GM19452 (cell line): ENCODE measurements around the gene MATK.
"Not testable (repeated sequence)": the region's sequence is repeated elsewhere in the genome, so short reads cannot be mapped to it uniquely, and the experiment has no call there.

Experiments used
- ATAC-seq: cut with Tn5 transposase; IDR thresholded peaks from one replicate; pipeline ENCODE4 v1.9.1; 2021; ENCODE audit not compliant: unreplicated experiment

MATK gene

GRCh38 chr19:3816566-3817218 is 30.5 kb upstream of the MATK start:
- no peak for ATAC-seq

DNA sequence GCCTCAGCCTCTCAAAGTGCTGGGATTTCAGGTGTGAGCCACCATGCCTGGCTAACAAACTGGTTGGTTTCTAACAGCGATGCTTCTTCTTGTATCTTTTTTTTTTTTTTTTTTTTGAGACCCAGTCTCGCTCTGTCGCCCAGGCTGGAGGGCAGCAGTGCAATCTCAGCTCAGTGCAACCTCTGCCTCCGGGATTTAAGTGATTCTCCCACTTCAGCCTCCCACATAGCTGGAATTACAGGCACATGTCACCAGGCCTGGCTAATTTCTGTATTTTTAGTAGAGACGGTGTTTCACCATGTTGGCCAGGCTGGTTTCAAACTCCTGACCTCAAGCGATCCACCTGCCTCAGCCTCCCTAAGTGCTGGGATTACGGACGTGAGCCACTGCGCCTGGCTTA is 30.0 kb upstream of the MATK start:
- not testable (repeated sequence) for ATAC-seq

DNA sequence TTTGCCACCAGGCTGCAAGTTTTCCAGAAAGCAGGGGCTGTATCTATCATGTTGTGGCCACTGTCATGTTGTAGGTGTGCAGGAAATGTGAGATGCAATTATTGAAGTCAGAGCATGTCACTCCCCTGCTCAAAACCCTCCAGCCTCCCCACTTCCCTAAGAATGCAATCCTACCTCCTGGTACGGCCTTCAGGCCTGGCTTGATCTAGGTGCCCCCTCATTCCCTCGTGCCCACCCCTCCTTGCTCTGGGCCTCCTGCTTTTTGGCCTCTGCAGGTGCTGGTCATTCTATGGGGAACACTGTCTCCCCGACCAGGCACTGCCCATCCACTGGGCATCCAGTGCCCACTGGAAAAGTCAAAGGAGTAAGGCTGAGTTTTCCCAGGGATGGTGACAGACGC is 28.5 kb upstream of the MATK start:
- ATAC-seq = no peak

DNA sequence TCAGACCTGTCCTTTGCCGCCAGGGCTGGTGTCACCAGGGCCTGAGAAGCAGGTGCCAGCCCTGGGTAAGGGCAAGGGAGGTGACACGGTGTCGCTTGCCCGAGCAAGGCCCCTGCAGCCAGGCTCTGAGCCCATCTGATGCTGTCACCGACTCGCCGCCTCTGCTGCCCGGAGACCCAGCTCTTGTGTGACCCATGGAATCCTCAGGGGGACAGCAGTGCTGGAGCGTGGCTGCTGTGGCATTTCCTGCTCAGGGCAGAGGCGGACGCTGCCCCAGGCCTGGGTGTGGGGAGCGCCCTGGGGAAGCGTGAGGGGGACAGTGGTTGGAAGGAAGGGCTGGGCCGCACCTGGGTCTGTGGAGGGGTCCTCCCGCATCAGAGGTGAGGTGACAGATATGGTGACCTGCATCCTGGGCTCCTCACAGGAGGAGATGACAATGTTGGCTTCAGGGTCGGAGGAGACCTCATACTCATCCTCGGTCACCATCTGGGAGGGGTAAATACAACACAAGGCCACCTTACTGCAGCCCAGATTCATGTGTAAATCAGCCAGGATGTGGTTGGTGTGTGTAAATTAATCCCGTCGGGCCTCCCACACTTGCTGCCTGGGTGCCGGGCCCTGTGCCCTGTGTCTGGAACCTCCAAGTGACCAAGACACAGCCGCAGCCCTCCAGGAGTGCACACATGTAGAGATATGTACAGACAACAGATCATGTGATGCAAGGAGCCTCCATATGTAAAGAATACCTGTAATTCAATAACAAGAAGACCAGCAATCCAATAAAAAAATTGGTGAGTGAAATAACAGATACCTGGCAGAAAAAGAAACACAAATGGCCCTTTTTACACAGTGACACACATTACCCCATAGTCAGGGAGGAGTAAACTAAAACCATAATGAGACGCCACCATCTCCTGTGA is 27.6 kb upstream of the MATK start:
- ATAC-seq = no peak

DNA sequence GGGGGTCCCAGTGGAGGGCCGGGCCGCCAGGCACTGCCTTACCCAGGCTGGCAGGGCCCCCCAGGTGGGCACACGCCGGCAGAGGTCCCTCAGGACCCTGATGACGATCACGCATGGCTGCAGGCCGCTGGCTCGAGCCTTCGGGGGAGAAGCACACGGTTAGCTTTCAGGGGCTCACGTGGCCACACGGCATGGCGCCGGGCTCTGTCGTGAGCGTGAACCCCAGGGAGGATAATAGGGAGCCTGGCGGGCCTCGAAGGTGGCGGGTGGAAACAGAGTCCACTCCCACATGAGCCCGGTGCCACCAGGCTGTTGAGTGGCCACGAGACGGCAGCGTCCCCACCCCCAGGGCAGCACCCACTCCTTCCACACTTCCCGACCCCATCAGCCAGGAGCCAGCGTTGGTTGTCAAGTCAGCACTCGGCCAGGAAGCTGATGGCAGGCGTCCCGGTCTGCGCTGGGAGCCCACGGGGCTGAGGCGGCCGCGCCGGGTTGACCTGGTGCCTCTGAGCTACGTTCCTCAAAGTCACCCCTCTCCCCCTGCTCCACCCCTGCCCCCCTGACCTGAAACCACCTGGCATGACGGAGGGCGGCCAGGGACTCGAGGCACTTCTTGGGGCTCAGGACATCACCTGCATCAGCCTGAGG is 24.7 kb upstream of the MATK start:
- no peak for ATAC-seq

- no peak for ATAC-seq
Measured at GRCh38 chr19:3809881-3810707, 23.9 kb upstream of the MATK start.

GRCh38 chr19:3808420-3809143 is 22.4 kb upstream of the MATK start:
- no peak for ATAC-seq

DNA sequence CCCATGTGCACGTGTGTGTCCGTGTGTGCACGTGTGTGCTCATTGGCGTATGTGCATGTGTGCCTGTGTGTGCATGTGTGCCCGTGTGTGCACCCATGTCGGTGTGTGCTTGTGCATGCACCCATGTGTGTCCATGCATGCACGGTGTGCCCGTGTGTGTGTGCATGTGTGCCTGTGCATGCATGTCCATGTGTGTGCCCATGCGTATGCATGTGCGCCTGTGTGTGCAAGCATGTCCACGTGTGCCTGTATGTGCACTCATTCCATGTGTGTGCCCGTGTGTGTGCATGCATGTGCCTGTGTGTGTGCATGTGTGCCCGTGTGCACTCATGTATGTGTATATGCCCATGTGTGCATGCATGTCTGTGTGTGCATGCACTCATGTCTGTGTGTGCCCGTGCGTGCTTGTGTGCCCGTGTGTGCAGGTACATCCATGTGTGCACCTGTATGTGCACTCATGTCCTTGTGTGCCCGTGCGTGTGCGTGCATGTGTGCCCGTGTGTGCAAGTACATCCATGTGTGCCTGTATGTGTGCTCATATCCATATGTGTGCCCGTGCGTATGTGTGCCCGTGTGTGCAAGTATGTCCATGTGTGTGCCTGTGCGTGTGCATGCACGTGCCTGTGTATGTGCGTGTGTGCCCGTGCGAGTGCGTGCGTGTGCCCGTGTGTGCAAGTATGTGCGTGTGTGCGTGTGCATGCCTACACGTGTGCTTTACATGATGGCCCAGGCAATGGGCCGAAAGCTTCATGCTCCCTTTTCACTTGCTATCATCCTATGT is 21.6 kb upstream of the MATK start:
- no peak for ATAC-seq

DNA sequence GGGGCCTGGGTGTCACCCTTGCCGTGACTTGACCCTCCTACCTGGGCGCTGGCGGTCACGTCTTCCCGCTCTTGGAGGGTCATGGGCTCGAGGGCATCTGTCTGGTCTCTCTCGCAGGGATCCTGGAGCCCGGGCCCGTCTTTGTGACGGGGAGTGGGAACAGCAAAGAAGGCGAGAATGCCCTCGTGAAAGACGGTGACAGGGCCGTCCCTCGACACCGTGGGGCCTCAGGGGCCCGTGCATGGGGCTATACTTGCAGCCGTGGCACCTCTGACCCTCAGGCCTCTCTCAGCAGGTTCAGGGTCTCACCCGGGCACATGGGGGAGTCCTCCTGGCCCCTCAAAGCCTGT is 20.9 kb upstream of the MATK start:
- no peak for ATAC-seq

- no peak for ATAC-seq
Measured at GRCh38 chr19:3805859-3806258, 19.7 kb upstream of the MATK start.

DNA sequence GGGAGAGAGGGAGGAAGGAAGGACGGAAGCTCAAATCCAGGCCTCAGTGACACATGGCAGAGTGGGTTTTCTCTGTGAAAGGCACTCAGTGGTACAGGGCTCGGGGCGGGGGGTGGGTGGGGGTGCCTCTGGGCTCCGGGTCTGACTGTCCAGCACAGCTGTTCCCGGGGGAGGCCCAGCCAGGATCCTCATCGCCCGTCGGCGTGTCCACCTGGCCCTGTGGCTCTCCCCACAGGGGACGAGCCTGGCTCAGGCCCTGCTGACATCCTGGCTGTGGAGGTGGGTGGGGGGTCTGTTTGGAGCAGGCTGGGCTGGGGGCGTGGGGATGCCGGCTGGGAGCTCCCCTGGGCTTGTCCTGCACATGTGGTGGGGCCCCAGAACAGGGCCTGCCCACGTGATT is 18.2 kb upstream of the MATK start:
- ATAC-seq = no peak

GRCh38 chr19:3803986-3804385 is 17.8 kb upstream of the MATK start:
- ATAC-seq = no peak

GRCh38 chr19:3803114-3803888 is 17.1 kb upstream of the MATK start:
- no peak for ATAC-seq

DNA sequence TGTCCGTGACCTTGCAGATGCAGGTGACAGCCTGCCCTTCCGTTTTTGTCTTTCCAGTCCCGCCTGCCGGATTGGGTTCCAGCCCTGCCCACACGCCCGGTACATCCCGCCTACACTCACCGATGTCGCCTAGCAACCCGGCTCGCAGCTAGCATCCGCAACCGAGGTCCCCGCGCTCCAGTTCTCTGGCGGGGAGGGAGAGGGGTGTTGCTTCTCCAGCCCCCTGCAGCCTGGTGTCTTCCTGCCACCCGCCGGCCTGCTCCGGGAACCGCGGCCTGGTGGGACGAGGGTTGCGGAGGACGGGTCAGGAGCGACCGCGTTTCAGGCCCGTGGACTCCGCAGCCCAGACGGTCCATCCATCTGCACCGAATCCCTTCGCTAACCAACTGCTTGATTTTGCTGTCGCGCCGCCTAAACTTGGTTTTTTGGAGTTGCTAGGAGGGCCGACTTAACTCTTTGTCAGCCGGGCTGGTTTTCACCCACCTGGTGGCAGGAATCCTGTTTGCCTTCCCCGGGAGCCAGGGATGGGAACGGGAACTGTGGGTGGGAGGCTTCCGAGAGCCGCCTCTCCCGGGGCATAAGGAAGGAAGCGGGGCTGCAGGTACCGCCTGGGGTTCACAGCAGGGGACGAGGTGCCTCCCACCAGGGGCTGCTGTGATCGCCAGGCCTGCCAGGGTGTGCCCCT is 15.4 kb upstream of the MATK start:
- no peak for ATAC-seq

DNA sequence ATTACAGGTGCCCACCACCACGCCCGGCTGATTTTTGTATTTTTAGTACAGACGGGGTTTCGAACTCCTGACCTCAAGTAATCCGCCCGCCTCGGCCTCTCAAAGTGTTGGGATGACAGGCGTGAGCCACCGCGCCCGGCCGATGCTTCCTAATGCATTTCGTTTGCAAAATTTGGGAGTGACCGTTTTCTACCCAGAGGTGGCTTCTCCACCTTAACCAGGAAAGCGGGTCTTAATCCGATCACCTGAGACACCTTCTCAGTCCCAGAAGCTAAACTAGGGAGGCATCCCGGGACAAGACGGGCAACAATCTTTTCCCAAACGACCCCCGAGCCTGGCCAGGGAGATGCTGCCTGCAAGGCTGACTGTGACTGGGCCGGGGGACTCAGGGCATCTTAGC is 14.8 kb upstream of the MATK start:
- ATAC-seq = no peak

GRCh38 chr19:3798137-3798536 is 12.0 kb upstream of the MATK start:
- ATAC-seq = no peak

GRCh38 chr19:3796358-3796757 is 10.2 kb upstream of the MATK start:
- ATAC-seq = no peak

- ATAC-seq = no peak
Measured at GRCh38 chr19:3793799-3794198, 7.6 kb upstream of the MATK start.
